ENCODE measurements around the gene PTK6. TPM values are rescaled to one million over a fixed set of nuclear protein-coding genes. Genes with fewer than 3 reads are reported as not detected.

Gene PTK6
- total RNA-seq, 1 donor from 2014 or later = 0.49 TPM

DNA sequence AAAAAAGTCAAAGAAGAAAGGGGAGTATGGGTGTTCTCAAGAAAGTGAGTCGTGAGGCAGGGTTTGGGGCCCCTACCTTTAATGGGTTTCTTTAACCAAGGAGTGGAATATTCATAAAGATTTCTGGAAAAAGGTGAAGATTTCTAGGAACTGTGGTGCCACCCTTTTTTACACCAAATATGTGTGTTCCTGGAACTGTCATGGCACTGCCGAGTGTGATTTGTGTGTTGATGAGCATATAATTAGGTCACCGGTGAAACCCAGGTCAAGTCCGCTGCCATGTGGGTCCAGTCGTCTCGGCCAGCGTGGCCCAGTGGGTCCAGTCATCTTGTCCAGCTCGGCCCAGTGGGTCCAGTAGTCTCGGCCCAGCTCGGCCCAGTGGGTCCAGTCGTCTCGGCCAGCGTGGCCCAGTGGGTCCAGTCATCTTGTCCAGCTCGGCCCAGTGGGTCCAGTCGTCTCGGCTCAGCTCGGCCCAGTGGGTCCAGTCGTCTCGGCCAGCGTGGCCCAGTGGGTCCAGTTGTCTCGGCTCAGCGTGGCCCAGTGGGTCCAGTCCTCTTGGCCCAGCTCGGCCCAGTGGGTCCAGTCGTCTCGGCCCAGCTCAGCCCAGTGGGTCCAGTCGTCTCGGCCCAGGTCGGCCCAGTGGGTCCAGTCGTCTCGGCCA is 30.0 kb downstream of the PTK6 start:
- POLR2A ChIA-PET = interaction anchor here (0.7 to 1.1 kb wide), 2 partner anchors 14 to 436 kb away, joined by 3 to 4 read pairs; partner anchors contain the start of gene PPDPF
- Mint-ChIP-seq H3K9me3 (peaks cover 8% of the 10 kb centered on the region), H3K36me3 (ENCODE audit: low read depth) (no peaks in the 10 kb centered on the region), H3K27ac (no peak overlapping the region), H3K4me3 (no peak overlapping the region), H3K4me1 (no peaks in the 10 kb centered on the region), H3K27me3 (peaks cover 25% of the 10 kb centered on the region)
- TF ChIP-seq, protein P1, sequence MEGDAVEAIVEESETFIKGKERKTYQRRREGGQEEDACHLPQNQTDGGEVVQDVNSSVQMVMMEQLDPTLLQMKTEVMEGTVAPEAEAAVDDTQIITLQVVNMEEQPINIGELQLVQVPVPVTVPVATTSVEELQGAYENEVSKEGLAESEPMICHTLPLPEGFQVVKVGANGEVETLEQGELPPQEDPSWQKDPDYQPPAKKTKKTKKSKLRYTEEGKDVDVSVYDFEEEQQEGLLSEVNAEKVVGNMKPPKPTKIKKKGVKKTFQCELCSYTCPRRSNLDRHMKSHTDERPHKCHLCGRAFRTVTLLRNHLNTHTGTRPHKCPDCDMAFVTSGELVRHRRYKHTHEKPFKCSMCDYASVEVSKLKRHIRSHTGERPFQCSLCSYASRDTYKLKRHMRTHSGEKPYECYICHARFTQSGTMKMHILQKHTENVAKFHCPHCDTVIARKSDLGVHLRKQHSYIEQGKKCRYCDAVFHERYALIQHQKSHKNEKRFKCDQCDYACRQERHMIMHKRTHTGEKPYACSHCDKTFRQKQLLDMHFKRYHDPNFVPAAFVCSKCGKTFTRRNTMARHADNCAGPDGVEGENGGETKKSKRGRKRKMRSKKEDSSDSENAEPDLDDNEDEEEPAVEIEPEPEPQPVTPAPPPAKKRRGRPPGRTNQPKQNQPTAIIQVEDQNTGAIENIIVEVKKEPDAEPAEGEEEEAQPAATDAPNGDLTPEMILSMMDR (IDR thresholded peaks at IDR 0.05) = no peak
- DNase-seq = no peak
- ATAC-seq (ENCODE audit: low read depth) = no peak
- intact Hi-C loops (cut with micrococcal nuclease) = no loop called here
- CTCF ChIA-PET = no interaction called here

DNA sequence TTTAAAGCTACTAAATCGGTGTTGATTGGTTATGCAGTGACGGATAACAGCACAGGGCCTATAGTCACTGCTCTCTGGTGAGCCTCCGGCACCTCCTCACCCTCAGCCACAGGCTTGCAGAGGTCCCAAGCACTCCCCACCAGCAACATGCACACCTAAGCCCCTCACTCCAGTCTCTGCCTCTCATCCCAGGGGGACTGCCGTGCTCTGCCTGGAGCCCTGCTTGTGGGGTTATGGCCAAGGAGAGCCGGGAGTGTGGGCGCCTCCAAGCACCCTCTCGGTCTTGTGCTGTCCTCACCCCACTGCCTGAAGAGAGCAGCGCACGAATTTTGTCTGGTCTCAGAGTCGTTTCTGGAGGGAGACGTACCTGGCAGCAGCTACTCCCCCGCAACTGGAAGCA is 31.5 kb downstream of the PTK6 start:
- Mint-ChIP-seq H3K27ac (no peak overlapping the region), H3K36me3 (ENCODE audit: low read depth) (no peaks in the 10 kb centered on the region), H3K4me3 (no peak overlapping the region), H3K4me1 (no peaks in the 10 kb centered on the region), H3K9me3 (peaks cover 8% of the 10 kb centered on the region), H3K27me3 (peaks cover 24% of the 10 kb centered on the region)
- POLR2A ChIA-PET = interaction anchor here (1.1 to 1.4 kb wide), 2 partner anchors 15 kb away, joined by 4 to 5 read pairs; partner anchors contain the start of gene PPDPF
- intact Hi-C loops (cut with micrococcal nuclease) = no loop called here
- ATAC-seq (ENCODE audit: low read depth) (no peak), DNase-seq (no peak)
- TF ChIP-seq, protein P1 (IDR thresholded peaks at IDR 0.05) = no peak
- CTCF ChIA-PET = no interaction called here

DNA sequence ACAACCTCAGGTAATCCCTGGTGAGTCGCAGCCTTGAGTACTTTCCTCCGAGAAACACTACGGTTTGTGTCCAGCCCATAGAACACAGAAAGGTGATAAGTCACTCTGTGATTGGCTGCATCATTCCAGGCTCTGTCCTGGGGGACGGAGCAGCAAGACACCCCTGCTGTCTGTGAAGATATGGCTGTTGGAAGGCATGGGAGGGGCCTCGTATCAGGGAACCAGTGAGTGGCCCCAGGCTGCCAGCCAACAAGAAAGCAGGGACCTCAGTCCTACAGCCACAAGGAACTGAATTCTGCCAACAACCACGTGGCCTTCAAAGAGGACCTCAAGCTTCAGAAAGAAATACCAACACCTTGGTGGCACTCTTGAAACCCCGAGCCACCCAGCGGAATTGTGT is 31.9 kb downstream of the PTK6 start:
- TF ChIP-seq, protein P1 (IDR thresholded peaks at IDR 0.05) = no peak
- Mint-ChIP-seq H3K9me3 (peaks cover 8% of the 10 kb centered on the region), H3K27me3 (peaks cover 24% of the 10 kb centered on the region), H3K27ac (no peak overlapping the region), H3K36me3 (ENCODE audit: low read depth) (no peaks in the 10 kb centered on the region), H3K4me1 (no peaks in the 10 kb centered on the region), H3K4me3 (no peak overlapping the region)
- intact Hi-C loops (cut with micrococcal nuclease) = no loop called here
- POLR2A ChIA-PET = interaction anchor here (1.4 kb wide), 1 partner anchor 16 kb away, joined by 5 read pairs; the partner anchor contains the start of gene PPDPF
- DNase-seq (no peak), ATAC-seq (ENCODE audit: low read depth) (no peak)
- CTCF ChIA-PET = no interaction called here

DNA sequence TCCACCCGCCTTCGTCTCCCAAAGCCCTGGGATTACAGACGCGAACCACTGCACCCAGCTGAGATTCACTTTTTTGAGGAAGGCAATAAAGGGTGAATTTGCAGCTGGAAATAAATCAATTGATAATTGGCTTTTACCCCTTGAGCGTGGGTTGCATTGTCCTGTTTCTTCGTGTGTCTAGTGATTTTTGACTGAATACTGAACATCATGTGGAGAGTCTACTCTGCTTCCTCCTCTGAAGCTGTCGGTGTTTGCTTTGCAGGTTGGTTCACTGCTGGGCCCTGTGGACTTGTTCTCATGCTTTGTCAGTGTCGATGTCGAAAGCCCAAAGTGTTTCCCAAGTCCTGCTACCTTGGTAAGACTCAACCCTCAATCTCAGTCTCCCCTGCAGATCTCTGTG is 32.5 kb downstream of the PTK6 start:
- DNase-seq (no peak), ATAC-seq (ENCODE audit: low read depth) (no peak)
- ChIA-PET CTCF (no interaction called here), POLR2A (interaction anchor here (1.4 kb wide), 1 partner anchor 16 kb away, joined by 5 read pairs; the partner anchor contains the start of gene PPDPF)
- intact Hi-C loops (cut with micrococcal nuclease) = no loop called here
- no peak overlapping the region for H3K27ac Mint-ChIP-seq
- H3K4me1 Mint-ChIP-seq = no peaks in the 10 kb centered on the region
- H3K27me3 Mint-ChIP-seq = peaks cover 22% of the 10 kb centered on the region
- no peak overlapping the region for H3K4me3 Mint-ChIP-seq
- H3K9me3 Mint-ChIP-seq = peaks cover 8% of the 10 kb centered on the region
- TF ChIP-seq, protein P1 (IDR thresholded peaks at IDR 0.05) = no peak
- no peaks in the 10 kb centered on the region for H3K36me3 Mint-ChIP-seq (ENCODE audit: low read depth)

DNA sequence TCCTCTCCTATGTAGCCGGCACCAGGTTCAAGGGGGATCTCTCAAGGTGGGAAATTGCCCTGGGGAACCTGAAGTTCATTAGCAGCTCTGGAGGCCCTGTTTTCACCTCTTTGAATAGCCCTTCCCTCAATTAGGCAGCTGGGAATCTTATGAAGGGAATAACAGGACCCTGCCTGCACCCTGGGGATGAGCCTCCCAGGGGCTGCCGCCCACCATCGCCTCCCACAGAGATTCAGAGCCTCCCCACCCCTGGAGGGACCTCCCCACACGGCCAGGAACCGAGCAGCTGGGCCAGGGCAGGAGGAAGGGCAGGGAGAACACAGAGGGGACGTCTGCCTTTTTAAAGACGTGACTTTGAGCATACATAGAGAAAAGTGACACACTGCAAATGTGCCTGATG is 33.7 kb downstream of the PTK6 start:
- no peaks in the 10 kb centered on the region for H3K36me3 Mint-ChIP-seq (ENCODE audit: low read depth)
- intact Hi-C loops (cut with micrococcal nuclease) = no loop called here
- TF ChIP-seq, protein P1 (IDR thresholded peaks at IDR 0.05) = no peak
- H3K27ac Mint-ChIP-seq = no peak overlapping the region
- H3K4me1 Mint-ChIP-seq = no peaks in the 10 kb centered on the region
- CTCF ChIA-PET = no interaction called here
- H3K27me3 Mint-ChIP-seq = peaks cover 16% of the 10 kb centered on the region
- DNase-seq (no peak), ATAC-seq (ENCODE audit: low read depth) (no peak)
- POLR2A ChIA-PET = no interaction called here
- no peak overlapping the region for H3K4me3 Mint-ChIP-seq
- H3K9me3 Mint-ChIP-seq = peaks cover 8% of the 10 kb centered on the region
